HL-60 (cell line): Measurements from ENCODE around the gene SPIRE1.
A peak's percentile ranks its signal among the peaks of the same experiment; 100 is the strongest.

Experiments
- DNase-seq, 2 experiments: peaks; one replicate each; pipeline ENCODE4 v3.0.0-alpha.2; 2010 to 2020; ENCODE audit warnings: low read depth in 1 of 2, low spot score in 1 of 2
- H3K27ac ChIP-seq: fragments of 250-450 bp; sonication (Bioruptor Pico); replicated peaks from 2 replicates; pipeline ENCODE4 v1.5.1; 2020; ENCODE audit warnings: mild to moderate bottlenecking, moderate library complexity
- H3K27me3 ChIP-seq: fragments of 250-450 bp; sonication (Bioruptor Pico); 2 replicates; pipeline ENCODE4 v1.5.1; 2021; ENCODE audit warnings: mild to moderate bottlenecking, moderate library complexity; ENCODE audit not compliant: insufficient read depth, poor library complexity, severe bottlenecking
- H3K4me3 ChIP-seq: replicated peaks from 2 replicates; pipeline ENCODE4 v1.5.1; 2011; ENCODE audit warnings: mild to moderate bottlenecking, control low read depth, low read length; ENCODE audit not compliant: insufficient read depth
- CTCF ChIP-seq: IDR thresholded peaks from one replicate; pipeline ENCODE4 v1.5.1; 2011; ENCODE audit warnings: low read length, control low read depth, inconsistent platforms; ENCODE audit not compliant: insufficient read depth
- GABPA ChIP-seq: IDR thresholded peaks from 2 replicates; pipeline ENCODE4 v1.6.1; 2012; ENCODE audit warnings: low read depth
- POLR2AphosphoS5 ChIP-seq: IDR thresholded peaks from 2 replicates; pipeline ENCODE4 v1.6.1; 2012; ENCODE audit warnings: low read depth
- REST ChIP-seq: IDR thresholded peaks from 2 replicates; pipeline ENCODE4 v1.6.1; 2012; ENCODE audit warnings: low read depth; ENCODE audit not compliant: insufficient replicate concordance
- SPI1 ChIP-seq: IDR thresholded peaks from 2 replicates; pipeline ENCODE4 v1.6.1; 2012; ENCODE audit warnings: low read depth, mild to moderate bottlenecking, borderline replicate concordance

SPIRE1 gene

GRCh38 chr18:12598181-12598930 lies 59.6 kb downstream of the SPIRE1 start:
- Histone ChIP-seq H3K27ac (no peak overlapping the region), H3K4me3 (no peak overlapping the region), H3K27me3 (peaks cover 4% of the 10 kb centered on the region)
- no peak for DNase-seq
- TF ChIP-seq CTCF (no peak), SPI1 (peak; percentile 66)

- H3K27me3 ChIP-seq = peaks cover 4% of the 10 kb centered on the region
- no peak overlapping the region for H3K27ac ChIP-seq
- TF ChIP-seq SPI1 = no peak
- no peak for TF ChIP-seq CTCF
- TF ChIP-seq REST = no peak
- TF ChIP-seq POLR2AphosphoS5 = no peak
- TF ChIP-seq GABPA = no peak
- no peak overlapping the region for H3K4me3 ChIP-seq
- no peak for DNase-seq
Measured at GRCh38 chr18:12597760-12598159, 60.1 kb downstream of the SPIRE1 start.

- peak in 1 of 2 experiments; percentile 45 for DNase-seq
- H3K4me3 ChIP-seq = no peak overlapping the region
- no peak for TF ChIP-seq GABPA
- peak; percentile 94 for TF ChIP-seq SPI1
Measured at GRCh38 chr18:12595571-12596255, 62.2 kb downstream of the SPIRE1 start.

GRCh38 chr18:12593866-12594265 lies 64.0 kb downstream of the SPIRE1 start:
- DNase-seq = no peak
- peaks cover 3% of the 10 kb centered on the region for H3K27me3 ChIP-seq
- no peak overlapping the region for H3K4me3 ChIP-seq
- TF ChIP-seq SPI1 (no peak), POLR2AphosphoS5 (no peak), REST (no peak), GABPA (no peak), CTCF (no peak)
- no peak overlapping the region for H3K27ac ChIP-seq

More at GRCh38 chr18:12595571-12596255, 62.2 kb downstream of the SPIRE1 start:
- Histone ChIP-seq H3K27me3 (no peaks in the 10 kb centered on the region), H3K27ac (no peak overlapping the region)
